Measurements from ENCODE around the gene ZRANB1.

- TF ChIP-seq, protein P1, sequence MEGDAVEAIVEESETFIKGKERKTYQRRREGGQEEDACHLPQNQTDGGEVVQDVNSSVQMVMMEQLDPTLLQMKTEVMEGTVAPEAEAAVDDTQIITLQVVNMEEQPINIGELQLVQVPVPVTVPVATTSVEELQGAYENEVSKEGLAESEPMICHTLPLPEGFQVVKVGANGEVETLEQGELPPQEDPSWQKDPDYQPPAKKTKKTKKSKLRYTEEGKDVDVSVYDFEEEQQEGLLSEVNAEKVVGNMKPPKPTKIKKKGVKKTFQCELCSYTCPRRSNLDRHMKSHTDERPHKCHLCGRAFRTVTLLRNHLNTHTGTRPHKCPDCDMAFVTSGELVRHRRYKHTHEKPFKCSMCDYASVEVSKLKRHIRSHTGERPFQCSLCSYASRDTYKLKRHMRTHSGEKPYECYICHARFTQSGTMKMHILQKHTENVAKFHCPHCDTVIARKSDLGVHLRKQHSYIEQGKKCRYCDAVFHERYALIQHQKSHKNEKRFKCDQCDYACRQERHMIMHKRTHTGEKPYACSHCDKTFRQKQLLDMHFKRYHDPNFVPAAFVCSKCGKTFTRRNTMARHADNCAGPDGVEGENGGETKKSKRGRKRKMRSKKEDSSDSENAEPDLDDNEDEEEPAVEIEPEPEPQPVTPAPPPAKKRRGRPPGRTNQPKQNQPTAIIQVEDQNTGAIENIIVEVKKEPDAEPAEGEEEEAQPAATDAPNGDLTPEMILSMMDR (IDR thresholded peaks at IDR 0.05) = no peak
- TF ChIP-seq EZH2 (IDR thresholded peaks at IDR 0.05) (no peak), EZH2phosphoT487 (IDR thresholded peaks at IDR 0.05) (no peak)
Observed at GRCh38 chr10:124956764-124957163, 14.8 kb downstream of the ZRANB1 start.

Measured in neural progenitor cell (in vitro differentiated cells).